ENCODE results near the gene PRRT1.
"Not testable (repeated sequence)": the region's sequence is repeated elsewhere in the genome, so short reads cannot be mapped to it uniquely, and the experiment has no call there.

GRCh38 chr6:32193096-32193495 is 41.4 kb upstream of the PRRT1 start:
- not testable (repeated sequence) for TF ChIP-seq CTCF, EZH2phosphoT487, EZH2 (IDR thresholded peaks at IDR 0.05)
